ENCODE results near the gene KLHL17.
"Not testable (repeated sequence)": the region's sequence is repeated elsewhere in the genome, so short reads cannot be mapped to it uniquely, and the experiment has no call there.

KLHL17 gene

DNA sequence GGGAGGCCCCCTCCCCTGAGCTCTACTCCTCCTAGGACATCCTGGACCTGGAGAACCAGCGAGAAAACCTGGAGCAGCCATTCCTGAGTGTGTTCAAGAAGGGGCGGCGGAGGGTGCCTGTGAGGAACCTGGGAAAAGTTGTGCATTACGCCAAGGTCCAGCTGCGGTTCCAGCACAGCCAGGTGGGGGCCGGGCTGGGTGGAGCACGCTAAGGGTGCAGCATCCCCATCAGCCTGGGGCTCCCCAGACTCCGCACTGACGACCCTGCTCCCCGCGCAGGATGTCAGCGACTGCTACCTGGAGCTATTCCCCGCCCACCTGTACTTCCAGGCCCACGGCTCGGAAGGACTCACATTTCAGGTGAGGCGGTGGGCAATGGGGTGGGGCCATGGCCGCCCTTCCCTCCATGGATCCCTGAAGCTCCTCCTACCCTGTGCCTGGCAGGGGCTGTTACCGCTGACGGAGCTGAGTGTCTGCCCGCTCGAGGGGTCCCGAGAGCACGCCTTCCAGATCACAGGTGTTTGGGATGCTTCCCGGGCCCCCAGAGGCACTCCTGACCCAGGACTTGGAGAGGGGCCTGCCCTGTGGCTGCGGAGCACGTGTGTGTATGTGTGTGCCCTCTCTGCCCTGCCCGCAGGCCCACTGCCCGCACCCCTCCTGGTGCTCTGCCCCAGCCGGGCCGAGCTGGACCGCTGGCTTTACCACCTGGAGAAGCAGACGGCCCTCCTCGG, 10.0 kb downstream of the KLHL17 start:
- no peak for DNase-seq

DNA sequence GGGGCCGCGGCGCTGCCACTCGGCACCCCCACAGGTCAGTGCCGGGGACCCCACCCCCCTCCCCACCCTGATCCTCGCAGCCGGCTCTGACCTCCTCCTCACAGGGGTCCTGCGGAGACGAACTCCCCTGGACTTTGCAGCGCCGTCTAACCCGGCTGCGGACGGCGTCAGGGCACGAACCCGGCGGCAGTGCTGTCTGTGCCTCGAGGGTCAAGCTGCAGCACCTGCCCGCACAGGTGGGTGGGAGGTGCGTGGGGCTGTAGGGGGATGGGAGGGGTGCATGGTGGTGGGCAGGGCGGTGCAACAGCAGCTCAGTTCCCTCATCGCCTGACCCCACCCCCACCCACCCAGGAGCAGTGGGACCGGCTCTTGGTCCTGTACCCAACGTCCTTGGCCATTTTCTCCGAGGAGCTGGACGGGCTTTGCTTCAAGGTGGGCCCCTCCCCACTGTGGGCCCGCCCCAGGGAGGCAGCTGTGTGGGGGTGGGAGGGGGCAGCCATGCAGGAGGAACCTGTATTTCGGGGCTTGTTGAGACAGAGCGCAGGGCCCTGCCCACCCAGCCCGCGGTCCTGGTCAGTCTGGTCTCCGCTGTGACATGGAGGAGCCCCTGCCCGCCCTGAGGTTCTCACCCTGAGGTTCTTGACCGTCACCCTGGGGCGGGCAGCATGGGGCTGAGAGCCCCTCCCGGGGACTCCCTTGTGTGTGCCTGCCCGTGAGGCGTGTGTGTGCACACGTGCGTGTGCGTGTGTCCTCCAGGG, 10.8 kb downstream of the KLHL17 start:
- DNase-seq: no peak

DNA sequence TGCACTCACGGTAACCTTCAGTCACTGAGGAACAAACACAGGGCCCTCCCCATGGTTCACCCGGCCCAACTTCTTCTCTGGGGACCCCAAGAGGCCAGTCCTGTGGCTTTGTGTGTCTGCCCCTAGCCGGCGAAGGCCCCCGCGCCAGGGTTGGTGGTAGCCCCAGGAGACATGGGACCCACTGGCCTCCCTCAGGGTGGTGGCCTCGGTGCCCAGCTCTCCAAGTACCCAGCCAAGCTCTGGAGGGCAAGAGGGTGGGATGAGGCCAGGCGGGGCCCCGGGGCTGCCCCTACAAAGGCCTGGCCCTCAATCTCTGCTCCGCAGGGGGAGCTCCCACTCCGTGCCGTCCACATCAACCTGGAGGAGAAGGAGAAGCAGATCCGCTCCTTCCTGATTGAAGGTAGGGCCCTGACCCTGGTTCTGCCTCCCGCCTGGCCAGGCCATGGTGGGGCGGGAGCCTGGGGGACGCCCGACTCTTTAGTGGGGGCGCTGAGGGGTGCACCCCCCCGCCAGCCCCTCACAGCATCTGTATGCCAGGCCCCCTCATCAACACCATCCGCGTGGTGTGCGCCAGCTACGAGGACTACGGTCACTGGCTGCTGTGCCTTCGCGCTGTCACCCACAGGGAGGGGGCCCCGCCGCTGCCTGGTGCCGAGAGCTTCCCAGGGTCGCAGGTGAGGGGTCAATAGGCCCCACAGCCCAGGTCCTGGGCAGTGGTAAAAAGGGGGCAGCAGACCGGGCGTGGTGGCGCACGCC, 11.5 kb downstream of the KLHL17 start:
- no peak for DNase-seq

DNA sequence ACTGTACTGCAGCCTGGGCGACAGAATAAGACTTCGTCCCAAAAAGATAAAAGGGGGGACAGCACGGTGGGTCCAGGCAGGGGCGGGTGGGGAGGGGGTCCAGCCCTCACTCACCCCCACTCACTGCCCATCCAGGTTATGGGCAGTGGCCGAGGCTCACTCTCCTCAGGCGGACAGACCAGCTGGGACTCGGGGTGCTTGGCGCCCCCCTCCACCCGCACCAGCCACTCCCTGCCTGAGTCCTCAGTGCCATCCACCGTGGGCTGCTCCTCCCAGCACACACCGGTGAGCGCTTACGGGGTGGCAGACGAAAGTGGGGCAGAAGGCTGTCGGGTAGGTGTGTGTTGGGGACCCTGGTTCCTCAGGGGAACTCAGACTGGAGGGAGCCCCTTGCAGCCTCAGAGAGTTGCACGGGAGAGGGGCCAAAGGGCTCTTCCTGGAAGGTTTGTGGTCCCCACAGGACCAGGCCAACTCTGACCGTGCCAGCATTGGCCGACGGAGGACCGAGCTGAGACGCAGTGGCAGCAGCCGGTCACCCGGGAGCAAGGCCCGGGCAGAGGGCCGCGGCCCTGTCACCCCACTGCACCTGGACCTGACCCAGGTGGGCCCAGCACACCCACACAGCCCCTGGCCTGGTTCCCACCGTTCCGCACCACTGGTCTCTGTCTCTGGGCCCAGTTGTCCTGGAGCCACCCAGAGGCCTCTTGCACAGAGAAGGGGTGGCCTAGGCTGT, 12.5 kb downstream of the KLHL17 start:
- no peak for DNase-seq

DNA sequence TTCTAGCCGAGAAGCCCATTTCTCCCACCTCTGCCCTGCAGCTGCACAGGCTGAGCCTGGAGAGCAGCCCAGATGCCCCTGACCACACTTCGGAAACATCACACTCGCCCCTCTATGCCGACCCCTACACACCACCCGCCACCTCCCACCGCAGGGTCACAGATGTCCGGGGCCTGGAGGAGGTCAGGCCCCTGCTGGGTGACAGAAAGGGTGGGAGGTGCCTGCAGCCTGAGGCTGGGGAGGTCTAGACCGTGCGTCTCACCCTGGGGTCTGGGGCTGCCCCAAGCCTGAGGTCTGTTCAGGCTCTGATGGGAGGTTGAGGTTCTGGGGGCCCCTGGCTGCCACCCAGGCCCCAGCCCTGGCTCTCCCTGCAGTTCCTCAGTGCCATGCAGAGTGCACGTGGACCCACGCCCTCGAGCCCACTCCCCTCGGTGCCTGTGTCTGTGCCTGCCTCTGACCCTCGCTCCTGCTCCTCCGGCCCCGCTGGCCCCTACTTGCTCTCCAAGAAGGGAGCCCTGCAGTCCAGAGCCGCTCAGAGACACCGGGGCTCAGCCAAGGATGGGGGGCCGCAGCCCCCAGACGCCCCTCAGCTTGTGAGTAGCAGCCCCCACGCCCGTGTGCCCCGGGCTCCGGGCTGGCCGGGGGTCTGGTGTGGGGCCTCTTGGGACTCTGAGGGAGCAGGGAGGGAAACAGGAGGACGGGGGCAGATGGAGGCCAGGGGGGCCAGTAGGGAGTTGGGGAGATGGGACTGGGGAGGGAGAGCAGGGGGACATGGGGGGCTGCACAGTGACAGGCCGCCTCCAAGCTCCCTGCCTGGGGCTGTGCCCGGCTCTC, 13.3 kb downstream of the KLHL17 start:
- DNase-seq: no peak

DNA sequence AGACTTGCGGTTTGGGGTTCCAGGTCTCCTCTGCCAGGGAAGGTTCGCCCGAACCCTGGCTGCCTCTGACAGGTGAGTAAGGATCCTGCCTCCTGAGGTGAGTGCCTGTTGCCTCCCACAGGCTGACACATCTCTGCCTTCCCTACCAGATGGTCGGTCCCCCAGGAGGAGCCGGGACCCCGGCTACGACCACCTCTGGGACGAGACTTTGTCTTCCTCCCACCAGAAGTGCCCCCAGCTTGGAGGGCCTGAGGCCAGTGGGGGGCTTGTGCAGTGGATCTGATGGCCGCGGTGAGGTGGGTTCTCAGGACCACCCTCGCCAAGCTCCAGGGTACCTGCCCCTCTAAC, 13.9 kb downstream of the KLHL17 start:
- no peak for DNase-seq

DNA sequence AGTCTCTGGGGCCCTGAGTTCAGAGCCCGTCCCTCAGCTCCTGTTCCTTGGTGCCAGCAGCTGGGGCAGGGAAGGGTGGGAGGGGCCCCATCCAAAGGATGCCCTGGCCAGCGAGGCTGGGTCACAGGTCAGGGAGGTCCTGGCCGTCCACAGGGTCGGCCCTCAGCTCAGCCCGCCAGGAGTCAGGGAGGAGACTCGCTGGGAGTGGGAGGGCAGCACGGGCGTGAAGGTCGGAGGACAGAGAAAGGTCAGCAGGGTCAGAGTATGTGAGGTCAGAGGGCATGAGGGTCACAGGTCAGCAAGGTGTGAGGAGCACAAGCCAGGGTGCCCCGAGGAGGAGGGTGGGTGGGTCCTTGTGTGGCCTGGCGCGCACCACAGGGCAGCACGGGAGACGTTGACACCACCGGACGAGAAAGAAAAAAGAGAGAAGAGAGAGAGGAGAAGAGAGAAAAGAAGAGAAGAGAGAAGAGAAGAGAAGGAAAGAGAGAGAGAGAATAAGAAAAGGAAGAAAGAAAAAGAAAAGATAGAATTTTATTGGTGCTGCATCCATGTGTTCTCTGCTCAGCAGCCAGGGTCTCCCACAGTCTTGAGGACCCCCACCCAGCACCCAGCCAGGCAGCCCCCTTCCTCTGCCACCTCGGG, 14.4 kb downstream of the KLHL17 start:
- no peak for DNase-seq

DNA sequence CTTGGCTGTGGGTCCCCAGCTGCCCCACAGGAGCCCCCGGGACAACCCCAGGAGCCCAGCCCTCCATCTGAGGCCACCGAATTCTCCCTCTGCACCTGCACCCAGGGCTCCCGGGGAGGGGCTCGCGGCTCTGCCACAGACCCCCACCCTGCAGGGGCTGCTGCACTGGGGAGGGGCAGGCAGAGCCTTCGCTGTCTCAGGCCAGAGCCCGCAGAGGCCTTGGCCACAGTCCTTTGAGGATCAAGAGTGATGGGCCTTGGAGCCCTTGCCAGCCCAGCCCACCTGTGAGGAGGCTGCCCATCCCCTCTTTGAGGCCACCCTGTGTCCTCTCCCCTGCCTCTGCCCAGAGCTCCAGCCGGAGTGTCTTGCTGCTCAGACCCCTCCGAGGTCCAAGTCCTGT, 15.0 kb downstream of the KLHL17 start:
- DNase-seq: no peak

DNA sequence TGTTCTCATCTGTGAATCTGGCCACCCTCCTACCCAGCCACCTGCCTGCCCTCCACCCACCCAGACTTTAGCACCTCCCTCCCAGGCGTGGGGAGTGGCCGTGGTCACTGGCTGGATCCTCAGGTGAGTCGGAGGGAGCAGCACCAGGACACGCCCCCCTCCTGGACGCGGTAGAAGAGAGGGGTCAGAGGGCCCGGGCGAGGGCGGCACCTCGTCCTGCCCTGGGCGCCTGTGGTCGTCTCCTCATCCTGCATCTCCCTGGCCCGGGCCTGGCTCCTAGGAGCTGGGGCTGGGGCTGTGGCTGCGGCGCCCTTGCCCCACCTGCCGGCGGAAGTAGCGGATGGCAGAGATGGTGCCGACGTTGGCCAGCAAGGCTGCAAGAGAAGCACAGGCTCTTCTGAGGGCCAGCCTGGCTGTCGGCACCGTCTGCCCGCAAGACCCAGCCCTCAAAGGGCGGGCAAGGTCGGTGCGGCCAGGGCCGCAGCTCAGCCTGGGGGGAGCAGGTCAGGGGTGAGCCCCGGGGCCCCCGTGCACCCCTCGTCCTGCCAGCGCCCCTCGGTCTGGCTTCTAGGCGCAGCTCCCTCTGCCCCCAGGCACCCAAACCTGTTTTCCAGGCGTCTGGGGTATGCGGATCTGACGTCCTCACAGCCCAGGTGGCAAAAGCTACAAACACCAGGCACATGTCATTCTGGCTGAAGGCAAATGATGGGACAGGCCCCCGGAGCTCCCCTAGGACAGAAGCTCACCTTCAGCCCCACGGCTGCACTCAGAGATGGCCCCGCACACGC, 15.7 kb downstream of the KLHL17 start:
- peak; percentile 37 for DNase-seq

DNA sequence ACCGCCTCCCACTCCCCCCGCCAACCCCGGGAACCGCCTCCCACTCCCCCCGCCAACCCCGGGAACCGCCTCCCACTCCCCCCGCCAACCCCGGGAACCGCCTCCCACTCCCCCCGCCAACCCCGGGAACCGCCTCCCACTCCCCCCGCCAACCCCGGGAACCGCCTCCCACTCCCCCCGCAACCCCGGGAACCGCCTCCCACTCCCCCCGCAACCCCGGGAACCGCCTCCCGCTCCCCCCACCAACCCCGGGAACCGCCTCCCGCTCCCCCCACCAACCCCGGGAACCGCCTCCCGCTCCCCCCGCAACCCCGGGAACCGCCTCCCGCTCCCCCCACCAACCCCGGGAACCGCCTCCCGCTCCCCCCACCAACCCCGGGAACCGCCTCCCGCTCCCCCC, 16.4 kb downstream of the KLHL17 start:
- not testable (repeated sequence) for DNase-seq

DNA sequence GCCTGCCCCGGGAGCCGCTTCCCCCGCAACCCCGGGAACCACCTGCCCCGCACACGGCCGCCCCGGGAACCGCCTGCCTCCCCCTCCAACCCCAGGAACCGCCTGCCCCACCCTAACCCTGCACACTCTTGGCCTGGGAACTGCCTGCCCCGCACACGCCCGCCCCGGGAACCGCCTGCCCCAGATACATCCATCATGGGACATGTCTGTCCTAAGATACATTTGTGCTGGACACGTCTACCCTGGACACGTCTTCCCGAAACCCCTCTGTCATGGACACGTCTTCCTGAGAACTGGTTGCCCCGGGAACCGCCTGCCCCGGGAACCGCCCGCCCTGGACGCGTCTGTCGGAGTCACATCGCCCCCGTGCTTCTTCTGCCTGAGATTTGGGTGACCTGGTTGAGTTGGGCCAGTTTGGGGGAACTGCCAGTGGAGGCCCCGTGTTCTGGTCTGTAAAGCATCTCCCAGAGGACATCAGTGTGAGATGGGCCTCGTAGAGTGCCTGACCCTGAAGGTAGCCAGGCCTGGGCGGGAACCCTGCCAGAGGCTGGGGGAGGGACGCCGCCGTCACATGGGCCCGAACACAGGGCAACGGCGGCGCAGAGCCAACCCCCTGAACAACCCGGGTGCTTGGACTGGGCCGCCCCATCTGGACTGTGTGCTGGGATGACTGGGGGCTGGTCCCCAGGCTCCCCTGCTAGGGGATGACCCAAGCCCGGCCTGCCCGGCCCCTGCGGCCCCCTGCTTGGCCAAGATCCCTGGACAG, 17.9 kb downstream of the KLHL17 start:
- DNase-seq: no peak

DNA sequence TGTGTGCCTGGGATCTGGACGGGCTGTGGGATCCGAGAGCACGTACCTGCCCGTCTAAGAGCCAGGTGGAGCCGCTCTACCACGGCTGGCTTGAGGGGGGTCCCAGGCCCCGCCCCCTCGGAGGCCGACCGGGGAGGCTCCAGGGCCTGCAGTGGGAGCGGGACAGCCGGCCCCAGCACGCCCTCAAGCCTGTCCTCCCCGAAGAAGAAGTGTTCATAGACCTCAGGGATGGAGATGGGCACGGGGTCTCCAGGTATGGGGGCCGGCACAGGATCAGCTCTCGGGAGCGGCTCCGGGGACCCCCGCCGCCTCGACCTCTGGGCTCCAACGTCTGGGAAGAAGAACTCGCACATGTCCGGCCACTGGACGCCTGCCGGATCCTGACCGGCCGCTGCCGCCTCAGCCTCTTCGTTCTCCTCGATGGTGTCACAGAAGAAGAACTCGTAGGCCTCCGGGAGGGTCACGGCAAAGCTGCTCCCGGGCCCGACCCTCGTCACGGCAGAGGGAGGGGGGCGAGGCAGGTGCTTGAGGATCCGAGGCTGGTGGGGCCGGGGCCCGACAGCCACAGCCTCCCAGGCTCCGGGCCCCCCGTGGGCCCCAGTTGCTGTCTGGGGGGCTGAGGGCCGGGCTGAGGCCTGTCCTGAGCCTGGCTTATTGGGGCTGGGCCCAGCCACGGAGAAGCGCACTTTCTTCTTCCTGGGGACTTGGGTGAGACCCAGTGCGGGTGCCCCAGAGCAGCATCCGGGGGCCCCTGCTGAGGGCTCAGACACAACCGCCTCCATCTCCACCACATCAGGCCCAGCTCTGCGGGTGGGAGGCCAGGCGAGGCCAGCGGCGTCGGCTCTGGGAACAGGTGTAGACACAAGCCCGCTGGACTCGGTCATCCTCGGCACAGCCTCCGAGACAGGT, 18.7 kb downstream of the KLHL17 start:
- no peak for DNase-seq

DNA sequence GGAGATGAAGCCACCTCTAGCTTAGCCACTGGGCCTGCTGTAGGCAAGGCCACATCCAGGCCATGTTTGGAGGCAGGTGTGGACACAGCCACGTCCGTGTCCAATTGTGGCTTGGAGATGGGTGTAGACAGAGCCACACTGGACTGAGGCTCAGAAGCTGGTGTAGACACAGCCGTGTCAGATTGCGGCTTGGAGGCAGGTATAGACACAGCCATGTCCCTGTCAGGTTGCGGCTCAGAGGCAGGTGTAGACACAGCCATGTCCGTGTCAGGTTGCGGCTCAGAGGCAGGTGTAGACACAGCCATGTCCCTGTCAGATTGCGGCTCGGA, 19.3 kb downstream of the KLHL17 start:
- DNase-seq: no peak

DNA sequence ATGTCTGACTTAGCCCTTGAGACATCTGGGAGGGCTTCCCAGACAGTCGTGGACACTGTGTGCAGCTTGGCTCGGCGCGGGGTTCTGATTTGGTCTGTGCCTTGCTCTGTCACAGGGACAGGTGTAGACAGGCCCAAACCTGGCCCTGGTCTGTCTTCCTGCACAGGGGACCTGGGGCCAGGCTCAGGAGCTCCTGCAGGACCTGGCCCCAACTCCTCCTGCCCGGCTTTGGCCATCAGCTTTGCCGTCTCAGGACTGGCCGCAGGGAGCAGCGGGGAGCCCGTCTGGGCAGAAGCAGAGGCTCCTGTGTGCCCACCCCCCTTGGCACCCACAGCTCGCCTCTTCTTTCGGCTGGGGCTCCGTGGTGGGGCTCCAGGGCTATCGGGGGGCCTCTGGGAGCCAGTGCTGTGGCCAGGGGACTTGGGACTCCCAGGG, 19.8 kb downstream of the KLHL17 start:
- no peak for DNase-seq

DNA sequence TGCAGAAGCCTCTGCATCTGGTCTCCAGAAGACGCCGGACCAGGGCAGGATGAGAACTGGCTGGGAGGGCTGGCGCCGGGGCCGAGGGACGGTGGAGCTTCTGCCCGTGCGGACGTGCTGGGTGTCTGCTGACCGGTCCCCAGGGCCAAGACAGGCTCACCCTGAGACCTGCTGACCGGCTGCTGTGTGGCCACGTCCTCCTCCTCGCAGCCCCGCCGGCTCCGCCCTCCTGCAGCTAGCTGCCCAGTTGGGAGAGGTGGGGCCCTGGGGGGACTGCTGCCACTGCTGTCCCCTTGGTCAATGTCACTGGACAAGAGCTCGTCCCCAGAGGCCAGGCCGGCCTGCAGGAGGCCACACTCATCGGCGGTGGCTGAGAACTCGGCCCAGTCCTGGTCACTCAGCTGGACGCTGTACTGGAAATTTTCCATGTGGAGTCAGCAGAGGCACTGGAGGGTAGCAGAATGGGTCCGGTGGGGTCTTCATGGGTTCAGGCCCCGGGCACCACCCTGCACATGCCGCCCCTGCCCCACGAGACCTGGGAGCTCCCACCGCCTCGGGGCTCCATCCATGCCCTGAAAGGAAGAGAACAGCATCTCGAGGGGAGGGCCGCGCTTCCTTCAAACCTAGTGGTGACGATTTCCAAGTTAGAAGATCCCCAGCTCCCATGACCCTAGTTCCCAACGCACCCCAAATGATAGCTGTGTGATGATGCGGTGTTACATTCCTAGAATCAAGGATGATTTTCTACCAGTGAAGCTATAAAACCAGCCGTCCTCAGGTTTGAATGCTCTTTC, 20.4 kb downstream of the KLHL17 start:
- DNase-seq: no peak

DNA sequence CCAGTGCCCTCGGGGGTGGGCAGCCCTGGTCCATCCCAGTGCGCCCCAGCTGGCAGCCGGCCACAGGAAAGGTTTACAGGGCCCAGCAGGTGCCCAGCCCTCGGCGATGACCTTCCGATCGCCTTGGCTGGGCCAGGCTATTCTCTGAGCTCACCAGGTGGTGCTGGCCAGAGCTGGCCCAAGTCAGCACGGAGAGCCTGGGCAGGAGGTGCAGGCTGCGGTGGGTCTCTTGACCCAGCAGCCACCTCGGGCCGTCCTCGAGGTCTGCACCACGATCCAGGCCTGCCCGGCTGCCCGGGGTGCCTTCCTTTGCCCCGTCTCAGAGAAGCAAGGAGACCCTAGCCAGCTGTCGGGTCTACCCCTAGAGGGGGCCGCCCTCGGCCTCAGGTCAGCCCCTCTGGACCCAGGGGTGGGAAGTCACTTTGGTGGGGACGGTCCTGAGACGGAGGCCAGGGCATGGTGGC, 21.1 kb downstream of the KLHL17 start:
- no peak for DNase-seq

DNA sequence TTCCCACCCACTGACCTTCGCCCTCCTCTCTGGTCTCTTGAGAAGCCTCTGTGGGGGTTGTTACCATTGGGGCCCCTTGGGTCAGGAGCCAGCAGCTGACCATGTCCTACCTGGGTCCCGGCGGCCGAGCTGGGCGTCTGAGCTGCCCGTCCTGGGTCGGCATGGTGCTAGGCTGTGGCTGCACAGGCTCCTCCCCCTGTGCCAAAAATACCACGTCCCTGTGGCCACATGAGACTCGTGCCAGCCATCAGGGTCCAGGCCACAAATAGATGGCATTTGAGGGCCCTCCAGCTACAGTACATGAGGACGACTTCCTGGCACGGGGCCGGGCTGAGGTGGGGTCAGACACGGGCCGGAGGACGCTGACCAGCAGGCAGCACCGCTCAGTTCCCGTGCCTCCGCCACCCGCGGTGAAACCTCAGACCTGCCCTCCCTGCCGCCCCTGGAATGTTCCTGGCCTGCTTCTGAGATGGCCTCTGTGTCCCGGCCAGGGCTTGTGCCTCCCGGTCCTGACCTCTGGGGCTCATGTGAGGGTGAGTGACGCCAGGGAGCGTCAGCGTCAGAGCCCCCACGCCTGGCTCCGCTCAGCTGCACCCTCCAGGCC, 21.7 kb downstream of the KLHL17 start, which contains the start of gene PERM1:
Gene PERM1, minus strand, starts transcription at position 139 of the 604 bp plus-strand sequence. CDS start 1,064 bp downstream, outside the sequence.
- no peak for DNase-seq
